ENCODE results near the gene MYMK.

The MYMK gene

GRCh38 chr9:133496861-133497842 lies 27.6 kb downstream of the MYMK start:
- no peak for DNase-seq

- DNase-seq: no peak
Observed at GRCh38 chr9:133495327-133496293, 29.1 kb downstream of the MYMK start.

- no peak for DNase-seq
Observed at GRCh38 chr9:133494636-133495326, 30.0 kb downstream of the MYMK start.

GRCh38 chr9:133493845-133494540 lies 30.8 kb downstream of the MYMK start:
- no peak for DNase-seq

- DNase-seq: no peak
Observed at GRCh38 chr9:133493428-133493827, 31.3 kb downstream of the MYMK start.

GRCh38 chr9:133492061-133493021 lies 32.4 kb downstream of the MYMK start:
- no peak for DNase-seq

GRCh38 chr9:133491656-133491925 lies 33.2 kb downstream of the MYMK start:
- no peak for DNase-seq

- DNase-seq: no peak
Observed at GRCh38 chr9:133490865-133491655, 33.7 kb downstream of the MYMK start.

GRCh38 chr9:133490201-133490681 lies 34.5 kb downstream of the MYMK start:
- no peak for DNase-seq

- no peak for DNase-seq
Observed at GRCh38 chr9:133489253-133490190, 35.2 kb downstream of the MYMK start.

- no peak for DNase-seq
Observed at GRCh38 chr9:133488686-133489252, 36.0 kb downstream of the MYMK start.

- no peak for DNase-seq
Observed at GRCh38 chr9:133487331-133487725, 37.4 kb downstream of the MYMK start.

- DNase-seq: no peak
Observed at GRCh38 chr9:133485531-133486260, 39.1 kb downstream of the MYMK start.

- no peak for DNase-seq
Observed at GRCh38 chr9:133484671-133485437, 39.9 kb downstream of the MYMK start.

GRCh38 chr9:133483611-133484010 lies 41.1 kb downstream of the MYMK start:
- no peak for DNase-seq

GRCh38 chr9:133478851-133479711 lies 45.7 kb downstream of the MYMK start, which contains the start of gene SLC2A6:
SLC2A6 (minus strand) TSS chr9:133479099; CDS start chr9:133479059, 40 bp downstream.
- peak; percentile 92 for DNase-seq

Measured in inflammatory macrophage treated with lipopolysaccharide for 4 hours (primary cell).